HepG2 (cell line): Measurements from ENCODE around the gene EEIG1. TPM values are rescaled to one million over a fixed set of nuclear protein-coding genes. Genes with fewer than 3 reads are reported as not detected.
A peak's percentile ranks its signal among the peaks of the same experiment; 100 is the strongest.

Source experiments
- ATAC-seq: fragments of 200-7000 bp; cut with Tn5 transposase; 3 replicates; pipeline ENCODE4 v1.9.1; 2020; ENCODE audit warnings: mild to moderate bottlenecking, moderate library complexity
- BruUV-seq: library from RNA; stranded (reverse); fragments of 400-500 nt; replicated peaks from 2 replicates; lab custom pipeline; 2021; lab: Mats Ljungman, UMichigan
- CTCF ChIA-PET: fragments of 300-600 bp; formaldehyde crosslinking; extraction: SDS; loops from one replicate; lab custom pipeline; 2021; ENCODE audit warnings: low total read pairs, inconsistent platforms, low intra/inter-chr PET ratio; lab: Yijun Ruan, JAX
- POLR2A ChIA-PET: fragments of 350-600 bp; sonication (Branson Sonifier 250); formaldehyde crosslinking; loops from one replicate; lab custom pipeline; 2020; ENCODE audit warnings: antibody characterized with exemption, inconsistent platforms; lab: Yijun Ruan, JAX
- DNase-seq: peaks from one replicate; pipeline ENCODE4 v3.0.0-alpha.2; 2015; ENCODE audit warnings: low spot score
- FAIRE-seq: peaks from 3 replicates; lab custom pipeline; 2011; peaks lifted over from hg19 to GRCh38; lab: Jason Lieb, UNC
- H2AFZ ChIP-seq: one replicate; pipeline ENCODE4 v1.6.1; 2011; ENCODE audit warnings: low read length, inconsistent platforms
- H3K27ac ChIP-seq: fragments of 300-600 bp; 3 replicates; pipeline ENCODE4 v1.8.0; 2011; ENCODE audit warnings: mixed run types, mild to moderate bottlenecking, mixed read lengths, low read length, inconsistent platforms; ENCODE audit not compliant: insufficient read depth; ENCODE audit errors: extremely low read length
- H3K27me3 ChIP-seq, 2 experiments: fragments of 200-600 bp in 1 of 2; 2 replicates in 1 of 2; 3 replicates in 1 of 2; pipeline versions ENCODE4 v1.6.0 to v1.8.0; 2011; ENCODE audit warnings: low read length in 2 of 2, mild to moderate bottlenecking in 2 of 2, moderate library complexity in 2 of 2, inconsistent platforms in 1 of 2; ENCODE audit not compliant: insufficient read depth in 2 of 2, control insufficient read depth in 1 of 2
- H3K36me3 ChIP-seq, 2 experiments: fragments of 200-600 bp in 1 of 2; replicated peaks in 1 of 2; 2 replicates in 1 of 2; 3 replicates in 1 of 2; pipeline versions ENCODE4 v1.5.1 to v1.8.0; 2011; ENCODE audit warnings: low read length in 2 of 2, inconsistent platforms in 1 of 2; ENCODE audit not compliant: insufficient read depth in 2 of 2, control insufficient read depth in 1 of 2
- H3K4me1 ChIP-seq: 2 replicates; pipeline ENCODE4 v1.5.1; 2012; ENCODE audit warnings: low read length, inconsistent platforms; ENCODE audit not compliant: insufficient read depth
- H3K4me2 ChIP-seq: 2 replicates; pipeline ENCODE4 v1.6.0; 2011; ENCODE audit warnings: low read depth, low read length, inconsistent platforms
- H3K4me3 ChIP-seq, 3 experiments: fragments of 200-600 bp in 1 of 3; sonication (generic), shearing (Covaris generic) in 1 of 3; replicated peaks in 1 of 3; 2 replicates each; pipeline ENCODE4 v1.5.1; 2011 to 2016; ENCODE audit warnings: low read length in 3 of 3, inconsistent platforms in 2 of 3, low read depth in 2 of 3, mild to moderate bottlenecking in 2 of 3, control low read depth in 1 of 3, mixed read lengths in 1 of 3; ENCODE audit not compliant: insufficient read depth in 1 of 3
- H3K79me2 ChIP-seq: one replicate; pipeline ENCODE4 v1.6.1; 2011; ENCODE audit warnings: low read length, inconsistent platforms; ENCODE audit not compliant: insufficient read depth
- H3K9ac ChIP-seq: 2 replicates; pipeline ENCODE4 v1.6.0; 2011; ENCODE audit warnings: mild to moderate bottlenecking, low read depth, low read length, inconsistent platforms; ENCODE audit not compliant: insufficient read depth
- H3K9me3 ChIP-seq: 2 replicates; pipeline ENCODE4 v1.5.1; 2012; ENCODE audit warnings: mild to moderate bottlenecking, low read length
- H4K20me1 ChIP-seq: 2 replicates; pipeline ENCODE4 v1.6.0; 2011; ENCODE audit warnings: inconsistent platforms, mild to moderate bottlenecking, low read length, moderate library complexity; ENCODE audit not compliant: insufficient read depth
- AGO2 ChIP-seq: fragments of 200-400 bp; formaldehyde crosslinking; optimal IDR thresholded peaks from 2 replicates; pipeline ENCODE3; 2017; ENCODE audit warnings: mild to moderate bottlenecking, low read depth, low read length, moderate library complexity
- SALL2 ChIP-seq: sonication (generic); formaldehyde crosslinking; IDR thresholded peaks from 2 replicates; pipeline ENCODE4 v1.8.1; 2023; ENCODE audit warnings: mild to moderate bottlenecking, missing genetic modification reagents, inconsistent platforms
- WGBS: methylation state at CpG from one replicate; pipeline ENCODE4 v1.1.6; 2017; ENCODE audit warnings: low lambda C conversion rate; 5-methylcytosine and 5-hydroxymethylcytosine counted together
- in situ Hi-C: cut with HindIII; loops from 2 replicates; pipeline ENCODE4 v1.10.0; 2017; ENCODE audit warnings: low pct_unique_long_range_greater_than_20kb; ENCODE audit not compliant: extremely low pct_ligation_motif_present
- intact Hi-C: fragments of 100-400 bp; cut with micrococcal nuclease; formaldehyde crosslinking; loops from one replicate; pipeline ENCODE4 v1.10.0; 2022; ENCODE audit not compliant: unreplicated experiment
- polyA plus RNA-seq, 8 experiments: library from polyadenylated mRNA; depleted of rRNA in 3 of 8; stranded (reverse) in 7 of 8; unstranded in 1 of 8; fragments of >200 nt; fragmentation: Illumina TruSeq in 4 of 8; extraction: Trizol in 4 of 8; gene quantifications; 2 replicates each; pipeline versions ENCODE4 v1.2.1 to v1.2.3, GENCODE V29; 2011 to 2016; ENCODE audit warnings: low read depth in 4 of 8, missing spikeins in 1 of 8, mixed read lengths in 1 of 8; ENCODE audit not compliant: insufficient read depth in 1 of 8
- total RNA-seq, 5 experiments: library from RNA; depleted of rRNA; stranded (reverse); fragments of >200 nt; fragmentation: Illumina TruSeq; extraction: Trizol; gene quantifications; 2 replicates each; pipeline ENCODE4 v1.2.3, GENCODE V29; 2016; ENCODE audit warnings: low read depth in 1 of 5
- TF ChIP-seq, protein P1 (sequence below): sonication (generic); formaldehyde crosslinking; IDR thresholded peaks from 2 replicates; pipeline ENCODE4 v1.4.0; 2020; ENCODE audit warnings: missing genetic modification reagents

EEIG1 gene
- total and polyA plus RNA-seq, 2 of the 13 experiments (the other 11 are each of a cell fraction or from before 2014, with no cell fraction given), result 16.6 to 25.2 TPM

DNA sequence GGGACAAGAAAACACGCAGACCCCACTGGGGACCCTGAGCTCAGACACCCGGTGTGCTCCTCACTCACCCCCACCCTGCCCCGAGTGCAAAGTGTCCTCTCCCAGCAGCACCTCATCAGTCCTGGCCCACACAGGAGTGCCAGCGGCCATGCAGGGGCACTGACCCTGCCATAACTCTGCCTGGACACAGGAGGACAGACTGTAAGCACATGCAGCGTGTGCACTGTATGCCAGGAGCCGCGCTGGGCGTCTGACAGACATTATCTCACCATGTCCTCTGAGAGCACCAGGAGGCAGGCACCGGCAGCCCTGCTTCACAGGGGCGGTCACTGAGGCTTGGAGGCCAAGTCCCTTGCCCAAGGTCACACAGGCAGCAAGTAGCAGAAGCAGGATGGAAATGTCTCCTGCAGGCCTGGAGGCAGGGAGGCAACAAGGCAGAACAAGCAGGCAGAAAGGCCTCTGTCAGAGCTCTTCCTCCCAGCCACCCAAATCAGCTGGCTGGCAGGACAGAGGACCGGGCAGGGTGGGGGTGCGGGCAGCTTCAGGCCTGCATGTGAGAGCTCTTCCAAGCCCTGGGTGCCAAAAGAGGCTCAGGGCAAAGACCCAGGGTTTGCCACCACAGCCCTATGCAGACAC, 8.4 kb downstream of the EEIG1 start:
- peaks cover 22% of the 10 kb centered on the region; the same call in 1 of the 2 replicates for H4K20me1 ChIP-seq
- no TSS peak for BruUV-seq
- no peak overlapping the region for H3K4me3 ChIP-seq
- peaks cover 0 to 4% of the 10 kb centered on the region in 2 experiments; a peak in 2 of 5 replicates for H3K36me3 ChIP-seq
- in situ Hi-C loops (no loop called here), intact Hi-C loops (no loop called here)
- FAIRE-seq (no peak), DNase-seq (no peak), ATAC-seq (no peak)
- TF ChIP-seq SALL2 (CRISPR knock-in tag) (no peak), AGO2 (peak; percentile 25)
- TF ChIP-seq, protein P1, sequence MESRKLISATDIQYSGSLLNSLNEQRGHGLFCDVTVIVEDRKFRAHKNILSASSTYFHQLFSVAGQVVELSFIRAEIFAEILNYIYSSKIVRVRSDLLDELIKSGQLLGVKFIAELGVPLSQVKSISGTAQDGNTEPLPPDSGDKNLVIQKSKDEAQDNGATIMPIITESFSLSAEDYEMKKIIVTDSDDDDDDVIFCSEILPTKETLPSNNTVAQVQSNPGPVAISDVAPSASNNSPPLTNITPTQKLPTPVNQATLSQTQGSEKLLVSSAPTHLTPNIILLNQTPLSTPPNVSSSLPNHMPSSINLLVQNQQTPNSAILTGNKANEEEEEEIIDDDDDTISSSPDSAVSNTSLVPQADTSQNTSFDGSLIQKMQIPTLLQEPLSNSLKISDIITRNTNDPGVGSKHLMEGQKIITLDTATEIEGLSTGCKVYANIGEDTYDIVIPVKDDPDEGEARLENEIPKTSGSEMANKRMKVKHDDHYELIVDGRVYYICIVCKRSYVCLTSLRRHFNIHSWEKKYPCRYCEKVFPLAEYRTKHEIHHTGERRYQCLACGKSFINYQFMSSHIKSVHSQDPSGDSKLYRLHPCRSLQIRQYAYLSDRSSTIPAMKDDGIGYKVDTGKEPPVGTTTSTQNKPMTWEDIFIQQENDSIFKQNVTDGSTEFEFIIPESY (CRISPR knock-in tag), result 0 out of 2 replicates have a peak, but pooled peaks have one; percentile 10
- POLR2A ChIA-PET, result no interaction called here
- 100% methylated on average over 3 of the region's 12 CpGs for WGBS
- H3K4me2 ChIP-seq, result no peak overlapping the region
- no peaks in the 10 kb centered on the region for H3K27me3 ChIP-seq
- no peaks in the 10 kb centered on the region for H3K9me3 ChIP-seq
- H2AFZ ChIP-seq, result no peak overlapping the region
- CTCF ChIA-PET, result no interaction called here
- H3K9ac ChIP-seq, result no peak overlapping the region
- peaks cover 68% of the 10 kb centered on the region for H3K4me1 ChIP-seq
- peaks cover 95% of the 10 kb centered on the region for H3K79me2 ChIP-seq
- no peak overlapping the region for H3K27ac ChIP-seq
